ENCODE measurements around the gene CD44.

GRCh38 chr11:35267504-35267903 is 128.5 kb downstream of the CD44 start:
- TF ChIP-seq CTCF (IDR thresholded peaks at IDR 0.05) (no peak), POLR2A (IDR thresholded peaks at IDR 0.05) (no peak), EP300 (IDR thresholded peaks at IDR 0.05) (no peak)
